Esophagus squamous epithelium (tissue), 4 donors: ENCODE measurements around the gene BARX1.

ENCODE experiments used
- POLR2A ChIP-seq, 4 donors: fragments of 450-650 bp; IDR thresholded peaks; one replicate each; pipeline ENCODE4 v1.6.1; 2017; ENCODE audit warnings: antibody characterized with exemption in 4 of 4, mild to moderate bottlenecking in 4 of 4, moderate library complexity in 3 of 4
- TF ChIP-seq, protein P1 (sequence below), 6 experiments: fragments of 450-650 bp in 4 of 6; fragments of 200-600 bp in 2 of 6; sonication (generic) in 2 of 6; IDR thresholded peaks; one replicate each; pipeline ENCODE4 v1.5.1; 2016 to 2019; ENCODE audit warnings: antibody characterized with exemption in 6 of 6, mild to moderate bottlenecking in 4 of 6, moderate library complexity in 4 of 6

DNA sequence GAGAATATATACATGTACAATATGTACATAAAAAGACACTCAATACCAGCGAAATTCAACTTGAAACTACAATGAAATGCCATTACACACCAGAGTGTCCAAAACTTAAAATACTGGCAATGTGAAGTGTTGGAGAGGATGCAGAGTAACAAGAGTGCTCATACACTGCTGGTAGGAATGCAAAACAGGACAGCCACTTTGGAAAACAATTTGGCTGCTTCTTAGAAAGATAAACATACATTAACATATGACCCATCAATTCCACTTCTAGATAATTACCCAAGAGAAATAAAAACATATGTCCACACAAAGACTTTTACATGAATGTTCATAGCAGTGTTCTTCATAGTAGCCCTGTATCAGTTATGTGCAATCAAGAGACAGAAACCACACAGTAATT is 39.4 kb upstream of the BARX1 start:
- TF ChIP-seq, protein P1, sequence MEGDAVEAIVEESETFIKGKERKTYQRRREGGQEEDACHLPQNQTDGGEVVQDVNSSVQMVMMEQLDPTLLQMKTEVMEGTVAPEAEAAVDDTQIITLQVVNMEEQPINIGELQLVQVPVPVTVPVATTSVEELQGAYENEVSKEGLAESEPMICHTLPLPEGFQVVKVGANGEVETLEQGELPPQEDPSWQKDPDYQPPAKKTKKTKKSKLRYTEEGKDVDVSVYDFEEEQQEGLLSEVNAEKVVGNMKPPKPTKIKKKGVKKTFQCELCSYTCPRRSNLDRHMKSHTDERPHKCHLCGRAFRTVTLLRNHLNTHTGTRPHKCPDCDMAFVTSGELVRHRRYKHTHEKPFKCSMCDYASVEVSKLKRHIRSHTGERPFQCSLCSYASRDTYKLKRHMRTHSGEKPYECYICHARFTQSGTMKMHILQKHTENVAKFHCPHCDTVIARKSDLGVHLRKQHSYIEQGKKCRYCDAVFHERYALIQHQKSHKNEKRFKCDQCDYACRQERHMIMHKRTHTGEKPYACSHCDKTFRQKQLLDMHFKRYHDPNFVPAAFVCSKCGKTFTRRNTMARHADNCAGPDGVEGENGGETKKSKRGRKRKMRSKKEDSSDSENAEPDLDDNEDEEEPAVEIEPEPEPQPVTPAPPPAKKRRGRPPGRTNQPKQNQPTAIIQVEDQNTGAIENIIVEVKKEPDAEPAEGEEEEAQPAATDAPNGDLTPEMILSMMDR (IDR thresholded peaks at IDR 0.05), result no peak
- no peak for TF ChIP-seq POLR2A (IDR thresholded peaks at IDR 0.05)
